PC-9 (cell line): ENCODE results near the gene PCSK5. TPM values are rescaled to one million over a fixed set of nuclear protein-coding genes. Genes with fewer than 3 reads are reported as not detected.

Experiments
- BruUV-seq: library from RNA; stranded (reverse); fragments of 400-500 nt; replicated peaks from 2 replicates; lab custom pipeline; 2021; lab: Mats Ljungman, UMichigan
- CTCF ChIA-PET: fragments of 300-600 bp; sonication (Branson Sonifier 250); formaldehyde crosslinking; loops from one replicate; lab custom pipeline; 2022; ENCODE audit warnings: antibody characterized with exemption; lab: Charles Lee
- POLR2A ChIA-PET: fragments of 300-600 bp; sonication (Branson Sonifier 250); formaldehyde crosslinking; loops from one replicate; lab custom pipeline; 2022; ENCODE audit warnings: antibody characterized with exemption; ENCODE audit not compliant: unreplicated experiment; lab: Charles Lee
- DNase-seq, 2 experiments: peaks; one replicate each; pipeline versions ENCODE4 v3.0.0 to v3.0.0-alpha.2; 2015 to 2022; ENCODE audit warnings: mixed read lengths in 1 of 2
- H2AFZ ChIP-seq: fragments of 200-600 bp; sonication (generic); 2 replicates; pipeline ENCODE4 v1.8.1; 2017; ENCODE audit warnings: antibody characterized with exemption
- H3F3A ChIP-seq: fragments of 200-600 bp; sonication (generic); 2 replicates; pipeline ENCODE4 v1.8.1; 2017; ENCODE audit warnings: antibody characterized with exemption, mild to moderate bottlenecking, low read depth; ENCODE audit not compliant: insufficient read depth
- H3K27ac ChIP-seq: fragments of 200-600 bp; sonication (generic); 2 replicates; pipeline ENCODE4 v1.6.1; 2016; ENCODE audit warnings: mixed run types
- H3K27me3 ChIP-seq: fragments of 200-600 bp; sonication (generic); 2 replicates; pipeline ENCODE4 v1.6.1; 2016; ENCODE audit warnings: low read depth, mixed run types; ENCODE audit not compliant: insufficient read depth
- H3K36me3 ChIP-seq: fragments of 200-600 bp; sonication (generic); 2 replicates; pipeline ENCODE4 v1.6.1; 2016; ENCODE audit warnings: low read depth, mixed run types
- H3K4me1 ChIP-seq: fragments of 200-600 bp; sonication (generic); replicated peaks from 2 replicates; pipeline ENCODE4 v1.6.1; 2016; ENCODE audit warnings: mixed run types; ENCODE audit not compliant: insufficient read depth
- H3K4me2 ChIP-seq: fragments of 200-600 bp; sonication (generic); 2 replicates; pipeline ENCODE4 v1.6.1; 2017; ENCODE audit warnings: mixed run types
- H3K4me3 ChIP-seq: fragments of 200-600 bp; sonication (generic); 2 replicates; pipeline ENCODE4 v1.6.1; 2016; ENCODE audit warnings: mixed run types
- H3K79me2 ChIP-seq: fragments of 200-600 bp; sonication (generic); 2 replicates; pipeline ENCODE4 v1.6.1; 2017; ENCODE audit warnings: low read depth, mixed run types
- H3K9me2 ChIP-seq: fragments of 200-600 bp; sonication (generic); 2 replicates; pipeline ENCODE4 v1.8.1; 2017; ENCODE audit warnings: mild to moderate bottlenecking; ENCODE audit not compliant: insufficient read depth
- H3K9me3 ChIP-seq: fragments of 200-600 bp; sonication (generic); 2 replicates; pipeline ENCODE4 v1.8.1; 2016; ENCODE audit warnings: low read depth; ENCODE audit not compliant: insufficient read depth
- H4K20me1 ChIP-seq: fragments of 200-600 bp; sonication (generic); 2 replicates; pipeline ENCODE4 v1.8.1; 2017; ENCODE audit not compliant: insufficient read depth
- EZH2 ChIP-seq: fragments of 200-600 bp; sonication (generic); IDR thresholded peaks from 2 replicates; pipeline ENCODE4 v1.8.0; 2017; ENCODE audit warnings: antibody characterized with exemption, low read depth
- intact Hi-C: fragments of 100-400 bp; cut with micrococcal nuclease; formaldehyde crosslinking; loops from one replicate; pipeline ENCODE4 v1.10.0; 2022; ENCODE audit not compliant: unreplicated experiment
- total RNA-seq: library from RNA; stranded (reverse); gene quantifications from 2 replicates; pipeline ENCODE4 v1.2.3, GENCODE V29; 2021
- TF ChIP-seq, protein P1 (sequence below): fragments of 200-600 bp; sonication (generic); conservative IDR thresholded peaks from 2 replicates; pipeline ENCODE4 v1.6.1; 2017; ENCODE audit warnings: mixed run types, antibody characterized with exemption, mild to moderate bottlenecking, moderate library complexity

Gene PCSK5
- total RNA-seq, 1 experiment from 2014 or later, result 8.2 TPM

DNA sequence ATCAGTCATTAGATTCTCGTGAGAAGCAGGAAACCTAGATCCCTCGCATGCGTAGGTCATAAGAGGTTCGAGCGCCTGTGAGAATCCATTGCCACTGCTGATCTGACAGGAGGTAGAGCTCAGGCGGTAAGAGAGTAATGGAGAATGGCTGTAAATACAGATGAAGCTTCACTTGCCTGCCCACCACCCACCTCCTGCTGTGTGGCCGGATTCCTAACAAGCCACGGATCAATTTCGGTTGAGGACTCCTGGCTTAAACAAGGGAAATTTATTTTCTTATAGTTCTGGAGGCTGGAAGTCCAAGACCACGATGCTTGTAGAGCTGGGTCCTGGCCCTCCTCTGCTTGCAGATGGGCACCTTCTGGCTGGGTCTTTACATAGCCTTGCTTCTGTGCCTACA lies 200.4 kb downstream of the PCSK5 start:
- no peak overlapping the region for H3K4me2 ChIP-seq

DNA sequence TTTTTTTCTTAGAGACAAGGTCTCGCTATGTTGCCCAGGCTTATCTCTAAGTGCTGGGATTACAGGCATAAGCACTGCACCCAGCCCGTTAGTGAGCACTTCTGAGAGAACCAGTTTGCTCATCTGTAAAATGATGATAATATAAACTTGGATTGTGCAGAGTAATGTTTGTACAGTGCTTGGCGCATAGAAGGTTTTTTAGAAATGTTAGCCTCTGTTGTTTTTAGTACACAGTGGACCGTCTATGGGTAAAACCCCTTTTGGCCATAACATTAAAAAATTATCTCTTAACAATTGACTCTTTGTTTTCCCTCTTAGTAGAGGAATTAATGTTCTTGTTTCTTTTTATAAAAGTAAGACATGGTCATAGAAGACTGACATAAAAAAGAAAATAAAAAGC lies 202.1 kb downstream of the PCSK5 start:
- Histone ChIP-seq H3K79me2 (no peaks in the 10 kb centered on the region), H3K9me3 (no peaks in the 10 kb centered on the region), H3K4me3 (no peak overlapping the region), H4K20me1 (no peaks in the 10 kb centered on the region), H3K4me1 (no peaks in the 10 kb centered on the region), H3K9me2 (no peaks in the 10 kb centered on the region), H3K36me3 (0 out of 2 replicates have a peak, but pooled peaks cover 3% of the 10 kb centered on the region), H3F3A (no peaks in the 10 kb centered on the region), H3K4me2 (no peak overlapping the region), H3K27ac (no peak overlapping the region), H2AFZ (no peak overlapping the region), H3K27me3 (no peaks in the 10 kb centered on the region)
- no TSS peak for BruUV-seq
- ChIA-PET POLR2A (no interaction called here), CTCF (no interaction called here)
- TF ChIP-seq EZH2, result no peak
- TF ChIP-seq, protein P1, sequence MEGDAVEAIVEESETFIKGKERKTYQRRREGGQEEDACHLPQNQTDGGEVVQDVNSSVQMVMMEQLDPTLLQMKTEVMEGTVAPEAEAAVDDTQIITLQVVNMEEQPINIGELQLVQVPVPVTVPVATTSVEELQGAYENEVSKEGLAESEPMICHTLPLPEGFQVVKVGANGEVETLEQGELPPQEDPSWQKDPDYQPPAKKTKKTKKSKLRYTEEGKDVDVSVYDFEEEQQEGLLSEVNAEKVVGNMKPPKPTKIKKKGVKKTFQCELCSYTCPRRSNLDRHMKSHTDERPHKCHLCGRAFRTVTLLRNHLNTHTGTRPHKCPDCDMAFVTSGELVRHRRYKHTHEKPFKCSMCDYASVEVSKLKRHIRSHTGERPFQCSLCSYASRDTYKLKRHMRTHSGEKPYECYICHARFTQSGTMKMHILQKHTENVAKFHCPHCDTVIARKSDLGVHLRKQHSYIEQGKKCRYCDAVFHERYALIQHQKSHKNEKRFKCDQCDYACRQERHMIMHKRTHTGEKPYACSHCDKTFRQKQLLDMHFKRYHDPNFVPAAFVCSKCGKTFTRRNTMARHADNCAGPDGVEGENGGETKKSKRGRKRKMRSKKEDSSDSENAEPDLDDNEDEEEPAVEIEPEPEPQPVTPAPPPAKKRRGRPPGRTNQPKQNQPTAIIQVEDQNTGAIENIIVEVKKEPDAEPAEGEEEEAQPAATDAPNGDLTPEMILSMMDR, result no peak
- intact Hi-C loops, result no loop called here
- no peak for DNase-seq

More for the DNA sequence above, 200.4 kb downstream of the PCSK5 start:
- H3K9me2 ChIP-seq, result no peaks in the 10 kb centered on the region
- 0 out of 2 replicates have a peak, but pooled peaks cover 3% of the 10 kb centered on the region for H3K36me3 ChIP-seq
- H4K20me1 ChIP-seq, result no peaks in the 10 kb centered on the region
- no peaks in the 10 kb centered on the region for H3K9me3 ChIP-seq
- no peak for DNase-seq
- H3K27me3 ChIP-seq, result no peaks in the 10 kb centered on the region
- no peak overlapping the region for H2AFZ ChIP-seq
- BruUV-seq, result no TSS peak
- intact Hi-C loops, result no loop called here
- H3K79me2 ChIP-seq, result no peaks in the 10 kb centered on the region
- ChIA-PET CTCF (no interaction called here), POLR2A (no interaction called here)
- no peak overlapping the region for H3K27ac ChIP-seq
- TF ChIP-seq EZH2, result no peak
- TF ChIP-seq, protein P1, result no peak
- no peaks in the 10 kb centered on the region for H3F3A ChIP-seq
- no peak overlapping the region for H3K4me3 ChIP-seq
- no peaks in the 10 kb centered on the region for H3K4me1 ChIP-seq

DNA sequence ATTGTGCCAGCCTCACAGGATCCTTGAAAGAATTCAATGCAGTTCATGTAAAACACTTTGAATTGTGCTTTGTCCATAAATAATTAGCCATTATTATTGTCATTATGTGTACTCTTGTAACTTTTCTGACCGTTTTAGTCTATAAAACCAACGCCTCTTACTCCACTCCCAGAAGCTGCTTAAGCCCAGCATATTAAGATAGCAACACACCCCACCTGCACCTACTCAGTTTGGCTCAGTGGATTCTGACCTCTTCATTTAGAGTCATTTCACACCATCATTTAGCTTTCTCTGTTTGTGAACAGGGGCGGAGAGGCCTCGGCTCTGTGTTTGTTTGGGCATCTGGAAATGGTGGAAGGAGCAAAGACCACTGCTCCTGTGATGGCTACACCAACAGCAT lies 205.1 kb downstream of the PCSK5 start:
- no peak overlapping the region for H3K4me3 ChIP-seq
- POLR2A ChIA-PET, result interaction anchor here (0.7 kb wide), 1 partner anchor 23 kb away, joined by 21 read pairs; no protein-coding TSS in a partner anchor

More for the DNA sequence above, 205.1 kb downstream of the PCSK5 start:
- no peaks in the 10 kb centered on the region for H3F3A ChIP-seq
- H2AFZ ChIP-seq, result no peak overlapping the region
- intact Hi-C loops, result no loop called here
- no peaks in the 10 kb centered on the region for H3K9me3 ChIP-seq
- no peak overlapping the region for H3K4me2 ChIP-seq
- no peak overlapping the region for H3K27ac ChIP-seq
- H3K27me3 ChIP-seq, result no peaks in the 10 kb centered on the region
- TF ChIP-seq, protein P1, result no peak
- no peak for TF ChIP-seq EZH2
- no peak for DNase-seq
- CTCF ChIA-PET, result no interaction called here
- no TSS peak for BruUV-seq
- H4K20me1 ChIP-seq, result no peaks in the 10 kb centered on the region
- 0 out of 2 replicates have a peak, but pooled peaks cover 3% of the 10 kb centered on the region for H3K36me3 ChIP-seq
- H3K9me2 ChIP-seq, result no peaks in the 10 kb centered on the region
- no peaks in the 10 kb centered on the region for H3K4me1 ChIP-seq
- H3K79me2 ChIP-seq, result no peaks in the 10 kb centered on the region
